NB4 (cell line): Measurements from ENCODE around the gene COMMD1.

Source experiments
- CTCF ChIP-seq: IDR thresholded peaks from one replicate; pipeline ENCODE4 v1.5.1; 2012; ENCODE audit warnings: low read depth, low read length
- MAX ChIP-seq: IDR thresholded peaks from 2 replicates; pipeline ENCODE4 v1.6.1; 2011; ENCODE audit warnings: low read depth, low read length
- MYC ChIP-seq: IDR thresholded peaks from 2 replicates; pipeline ENCODE4 v1.6.1; 2011; ENCODE audit warnings: low read depth, low read length
- POLR2A ChIP-seq: IDR thresholded peaks from 2 replicates; pipeline ENCODE4 v1.6.1; 2011; ENCODE audit warnings: mild to moderate bottlenecking; ENCODE audit not compliant: insufficient read length; ENCODE audit errors: extremely low read depth

- TF ChIP-seq CTCF (no peak), POLR2A (no peak), MAX (peak; percentile 77), MYC (peak; percentile 73)
Measured at GRCh38 chr2:62038975-62039771, 133.7 kb downstream of the COMMD1 start.
